Heart left ventricle (tissue), 13 donors: ENCODE measurements around the gene MYO3A.

ENCODE experiments used
- POLR2A ChIP-seq, 2 donors: fragments of 450-650 bp; IDR thresholded peaks; one replicate each; pipeline ENCODE4 v1.6.1; 2017; ENCODE audit warnings: antibody characterized with exemption in 2 of 2, mild to moderate bottlenecking in 2 of 2, moderate library complexity in 2 of 2
- TF ChIP-seq, protein P1 (sequence below), 12 donors: fragments of 200-600 bp; sonication (generic) in 4 of 12; IDR thresholded peaks; one replicate each; pipeline versions ENCODE4 v1.5.0 to v1.8.0; 2018 to 2022; ENCODE audit warnings: antibody characterized with exemption in 12 of 12, mild to moderate bottlenecking in 5 of 12
- donor health status: ischemic (EF 13 %, LVEDD 7.1; RV severe dilation, severe dysfunction).
- donor health status: DM: no; HTN: yes; CAD: no.
- donor health status: DM: no; HTN: no; CAD: no.
- donor health status: ischemic (EF 25% LVEDD 6.9; RV normal size, moderate dysfunction).
- donor health status: ischemic (EF 25% LVEDD 5.7; RV mildly dilated, moderate dysfunction).
- donor health status: ischemic (EF 35%, LVEDD 5.7; RV mildly dilated, moderate dysfunction).
- donor health status: nonischemic (EF 11% LVEDD 7.7; RV severe dilation, severe dysfunction).
- donor health status: DM: yes; HTN: yes; CAD: no.
- donor health status: PGD.
- donor health status: ischemic (EF 29% LVEDD 5.4; RV normal size, mild dysfunction).
- donor health status: nonischemic (EF 23%, LVEDD 6.1; RV moderate dilation, normal function).

DNA sequence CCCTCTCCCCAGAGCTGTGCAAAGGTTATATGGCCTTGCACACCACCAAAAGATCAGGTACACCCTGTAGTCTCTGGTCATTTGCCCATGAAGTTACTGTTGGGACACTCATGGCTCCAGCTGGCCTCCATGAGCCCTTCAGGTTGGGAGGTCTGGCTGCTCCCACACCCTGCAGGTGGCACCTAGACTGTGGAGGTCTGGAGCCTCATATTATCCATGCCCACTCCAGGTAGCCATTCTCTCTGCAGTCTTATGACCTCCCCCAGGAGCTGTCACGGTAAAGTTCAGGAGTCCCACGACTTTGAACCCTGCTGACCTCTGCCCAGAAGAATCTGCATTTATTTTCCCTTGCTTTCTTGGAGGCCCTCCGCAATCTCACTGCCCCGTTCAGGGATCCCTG, 243.3 kb downstream of the MYO3A start:
- TF ChIP-seq, protein P1, sequence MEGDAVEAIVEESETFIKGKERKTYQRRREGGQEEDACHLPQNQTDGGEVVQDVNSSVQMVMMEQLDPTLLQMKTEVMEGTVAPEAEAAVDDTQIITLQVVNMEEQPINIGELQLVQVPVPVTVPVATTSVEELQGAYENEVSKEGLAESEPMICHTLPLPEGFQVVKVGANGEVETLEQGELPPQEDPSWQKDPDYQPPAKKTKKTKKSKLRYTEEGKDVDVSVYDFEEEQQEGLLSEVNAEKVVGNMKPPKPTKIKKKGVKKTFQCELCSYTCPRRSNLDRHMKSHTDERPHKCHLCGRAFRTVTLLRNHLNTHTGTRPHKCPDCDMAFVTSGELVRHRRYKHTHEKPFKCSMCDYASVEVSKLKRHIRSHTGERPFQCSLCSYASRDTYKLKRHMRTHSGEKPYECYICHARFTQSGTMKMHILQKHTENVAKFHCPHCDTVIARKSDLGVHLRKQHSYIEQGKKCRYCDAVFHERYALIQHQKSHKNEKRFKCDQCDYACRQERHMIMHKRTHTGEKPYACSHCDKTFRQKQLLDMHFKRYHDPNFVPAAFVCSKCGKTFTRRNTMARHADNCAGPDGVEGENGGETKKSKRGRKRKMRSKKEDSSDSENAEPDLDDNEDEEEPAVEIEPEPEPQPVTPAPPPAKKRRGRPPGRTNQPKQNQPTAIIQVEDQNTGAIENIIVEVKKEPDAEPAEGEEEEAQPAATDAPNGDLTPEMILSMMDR (IDR thresholded peaks at IDR 0.05), result no peak
- TF ChIP-seq POLR2A (IDR thresholded peaks at IDR 0.05), result no peak
